Suprapubic skin (tissue), 4 donors: ENCODE results near the gene DCTN4. TPM values are rescaled to one million over a fixed set of nuclear protein-coding genes. Genes with fewer than 3 reads are reported as not detected.

Experiments used
- DNase-seq, 2 donors: peaks; one replicate each; pipeline ENCODE4 v3.0.0-alpha.2; 2019; ENCODE audit warnings: low spot score in 2 of 2
- H3K27ac ChIP-seq: fragments of 200-600 bp; sonication (generic); one replicate; pipeline ENCODE4 v1.5.1; 2019
- H3K27me3 ChIP-seq: fragments of 200-600 bp; sonication (generic); one replicate; pipeline ENCODE4 v1.5.1; 2019
- H3K36me3 ChIP-seq: fragments of 200-600 bp; sonication (generic); one replicate; pipeline ENCODE4 v1.5.1; 2019
- H3K4me1 ChIP-seq: fragments of 200-600 bp; sonication (generic); one replicate; pipeline ENCODE4 v1.5.1; 2019
- H3K4me3 ChIP-seq: fragments of 200-600 bp; sonication (generic); one replicate; pipeline ENCODE4 v1.5.1; 2019; ENCODE audit warnings: mild to moderate bottlenecking
- H3K9me3 ChIP-seq: fragments of 200-600 bp; sonication (generic); one replicate; pipeline ENCODE4 v1.5.1; 2019
- EP300 ChIP-seq: sonication (generic); formaldehyde crosslinking; IDR thresholded peaks from one replicate; pipeline ENCODE4 v1.6.1; 2017; ENCODE audit warnings: antibody characterized with exemption
- POLR2A ChIP-seq, 2 donors: fragments of 450-650 bp; IDR thresholded peaks; one replicate each; pipeline ENCODE4 v1.6.1; 2017; ENCODE audit warnings: antibody characterized with exemption in 2 of 2, mild to moderate bottlenecking in 2 of 2, moderate library complexity in 2 of 2
- POLR2AphosphoS5 ChIP-seq, 3 donors: sonication (generic); formaldehyde crosslinking; IDR thresholded peaks; one replicate each; pipeline ENCODE4 v1.6.1; 2017; ENCODE audit warnings: antibody characterized with exemption in 3 of 3
- WGBS: methylation state at CpG from one replicate; pipeline ENCODE4 v1.1.5; 2018; 5-methylcytosine and 5-hydroxymethylcytosine counted together
- total RNA-seq, 4 donors: library from RNA; depleted of rRNA; stranded (reverse); fragments of >200 nt; gene quantifications; one replicate each; pipeline ENCODE4 v1.1.0, GENCODE V29; 2016
- TF ChIP-seq, protein P1 (sequence below), 2 donors: fragments of 200-600 bp in 1 of 2; fragments of 450-650 bp in 1 of 2; sonication (generic) in 1 of 2; IDR thresholded peaks; one replicate each; pipeline ENCODE4 v1.5.1; 2016 to 2019; ENCODE audit warnings: antibody characterized with exemption in 2 of 2, mild to moderate bottlenecking in 1 of 2, moderate library complexity in 1 of 2

Gene DCTN4
- total RNA-seq, 4 donors from 2014 or later, result 64.8 to 91.6 (median 76.3) TPM

DNA sequence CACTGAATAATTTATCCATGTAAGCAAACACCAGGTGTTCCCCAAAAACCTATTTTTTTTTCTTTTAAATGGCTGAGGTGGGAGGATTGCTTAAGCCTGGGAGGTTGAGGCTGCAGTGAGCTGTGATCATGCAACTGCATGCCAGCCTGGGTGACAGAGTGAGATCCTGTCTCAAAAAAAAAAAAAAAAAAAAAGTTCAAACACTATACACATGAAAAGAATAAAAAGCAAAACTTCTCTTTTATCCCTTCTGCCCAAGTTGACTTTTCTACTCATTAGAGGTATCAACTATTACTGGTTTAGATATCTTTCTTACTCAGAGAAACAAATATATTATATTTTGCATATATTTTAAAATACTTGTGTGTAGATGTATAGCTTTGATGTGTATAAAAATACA, 17.8 kb downstream of the DCTN4 start:
- DNase-seq, result no peak
- H3K36me3 ChIP-seq, result peaks cover 12% of the 10 kb centered on the region
- no peak overlapping the region for H3K4me3 ChIP-seq
- no peaks in the 10 kb centered on the region for H3K4me1 ChIP-seq
- no peaks in the 10 kb centered on the region for H3K9me3 ChIP-seq
- no peaks in the 10 kb centered on the region for H3K27me3 ChIP-seq
- H3K27ac ChIP-seq, result no peak overlapping the region
- no peak for TF ChIP-seq EP300
- TF ChIP-seq, protein P1, sequence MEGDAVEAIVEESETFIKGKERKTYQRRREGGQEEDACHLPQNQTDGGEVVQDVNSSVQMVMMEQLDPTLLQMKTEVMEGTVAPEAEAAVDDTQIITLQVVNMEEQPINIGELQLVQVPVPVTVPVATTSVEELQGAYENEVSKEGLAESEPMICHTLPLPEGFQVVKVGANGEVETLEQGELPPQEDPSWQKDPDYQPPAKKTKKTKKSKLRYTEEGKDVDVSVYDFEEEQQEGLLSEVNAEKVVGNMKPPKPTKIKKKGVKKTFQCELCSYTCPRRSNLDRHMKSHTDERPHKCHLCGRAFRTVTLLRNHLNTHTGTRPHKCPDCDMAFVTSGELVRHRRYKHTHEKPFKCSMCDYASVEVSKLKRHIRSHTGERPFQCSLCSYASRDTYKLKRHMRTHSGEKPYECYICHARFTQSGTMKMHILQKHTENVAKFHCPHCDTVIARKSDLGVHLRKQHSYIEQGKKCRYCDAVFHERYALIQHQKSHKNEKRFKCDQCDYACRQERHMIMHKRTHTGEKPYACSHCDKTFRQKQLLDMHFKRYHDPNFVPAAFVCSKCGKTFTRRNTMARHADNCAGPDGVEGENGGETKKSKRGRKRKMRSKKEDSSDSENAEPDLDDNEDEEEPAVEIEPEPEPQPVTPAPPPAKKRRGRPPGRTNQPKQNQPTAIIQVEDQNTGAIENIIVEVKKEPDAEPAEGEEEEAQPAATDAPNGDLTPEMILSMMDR (IDR thresholded peaks at IDR 0.05), result no peak
- no peak for TF ChIP-seq POLR2AphosphoS5 (IDR thresholded peaks at IDR 0.05)
- TF ChIP-seq POLR2A (IDR thresholded peaks at IDR 0.05), result no peak

DNA sequence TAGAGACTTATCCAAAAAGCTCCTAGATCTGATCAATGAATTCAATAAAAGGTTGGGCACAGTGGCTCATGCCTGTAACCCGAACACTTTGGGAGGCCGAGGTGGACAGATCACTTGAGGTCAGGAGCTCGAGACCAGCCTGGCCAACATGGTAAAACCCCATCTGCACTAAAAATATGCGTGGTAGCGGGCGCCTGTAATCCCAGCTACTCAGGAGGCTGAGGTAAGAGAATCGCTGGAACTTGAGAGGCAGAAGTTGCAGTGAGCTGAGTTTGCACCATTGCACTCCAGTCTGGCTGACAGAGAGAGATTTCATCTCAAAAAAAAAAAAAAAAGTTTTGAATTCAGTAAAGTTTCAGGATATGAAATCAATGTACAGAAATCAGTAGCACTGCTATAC, 20.0 kb downstream of the DCTN4 start:
- Histone ChIP-seq H3K9me3 (no peaks in the 10 kb centered on the region), H3K4me1 (no peaks in the 10 kb centered on the region), H3K27ac (no peak overlapping the region), H3K36me3 (peaks cover 25% of the 10 kb centered on the region), H3K27me3 (no peaks in the 10 kb centered on the region), H3K4me3 (no peak overlapping the region)
- DNase-seq, result no peak
- TF ChIP-seq, protein P1 (IDR thresholded peaks at IDR 0.05), result no peak
- TF ChIP-seq EP300, result no peak
- no peak for TF ChIP-seq POLR2A (IDR thresholded peaks at IDR 0.05)
- TF ChIP-seq POLR2AphosphoS5 (IDR thresholded peaks at IDR 0.05), result no peak
- 92% methylated on average over 7 of the region's 7 CpGs for WGBS

DNA sequence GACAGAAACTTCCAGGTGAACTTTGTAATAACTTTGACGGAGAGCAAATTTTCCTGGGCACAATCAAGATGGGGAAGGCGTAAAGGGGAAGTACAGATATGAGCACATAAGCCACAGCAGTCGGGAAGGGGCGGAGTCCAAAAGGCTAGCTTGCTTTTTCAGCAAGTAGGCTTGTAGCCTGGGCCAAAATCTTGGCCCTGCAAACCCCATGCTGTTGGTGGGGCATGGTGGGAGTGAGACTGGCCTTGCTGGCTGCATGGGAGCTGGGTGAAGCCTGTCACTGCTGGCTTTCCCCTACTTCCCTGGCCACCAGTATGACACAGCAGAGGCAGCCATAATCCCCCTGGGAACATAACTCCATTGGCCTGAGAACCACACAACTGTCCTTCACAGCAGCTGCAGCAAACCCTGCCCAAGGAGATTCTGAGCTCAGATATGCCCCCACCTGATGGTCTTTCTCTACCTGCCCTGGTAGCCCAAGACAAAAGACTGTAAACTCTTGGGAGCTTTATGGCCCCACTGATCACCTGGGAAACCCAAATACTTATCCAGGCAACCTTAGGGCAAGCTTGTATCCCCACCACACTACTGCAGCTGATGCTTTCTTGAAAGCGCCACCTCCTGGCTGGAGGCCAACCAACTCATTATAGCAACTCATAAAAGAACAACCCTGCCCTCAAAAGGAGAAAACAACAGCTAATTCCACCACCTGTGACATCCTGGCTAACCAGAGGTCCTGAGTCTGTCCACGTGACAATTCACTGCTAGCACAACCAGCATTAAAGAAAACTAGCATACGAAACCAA, 24.0 kb downstream of the DCTN4 start:
- Histone ChIP-seq H3K9me3 (no peaks in the 10 kb centered on the region), H3K36me3 (peaks cover 48% of the 10 kb centered on the region), H3K4me3 (no peak overlapping the region), H3K4me1 (no peaks in the 10 kb centered on the region), H3K27me3 (no peaks in the 10 kb centered on the region), H3K27ac (peak overlapping the region; percentile 48)
- DNase-seq, result no peak
- TF ChIP-seq, protein P1 (IDR thresholded peaks at IDR 0.05), result no peak
- WGBS, result 94% methylated on average over 7 of the region's 7 CpGs

- Histone ChIP-seq H3K27me3 (no peaks in the 10 kb centered on the region), H3K36me3 (peaks cover 70% of the 10 kb centered on the region), H3K4me3 (no peak overlapping the region), H3K9me3 (no peaks in the 10 kb centered on the region), H3K4me1 (no peaks in the 10 kb centered on the region), H3K27ac (peak overlapping the region; percentile 17)
- DNase-seq, result no peak
- TF ChIP-seq, protein P1 (IDR thresholded peaks at IDR 0.05), result no peak
- TF ChIP-seq POLR2AphosphoS5 (IDR thresholded peaks at IDR 0.05), result no peak
- TF ChIP-seq EP300, result no peak
- TF ChIP-seq POLR2A (IDR thresholded peaks at IDR 0.05), result no peak
- WGBS, result 87% methylated on average over 6 of the region's 6 CpGs
Measured at GRCh38 chr5:150731669-150732242, 27.1 kb downstream of the DCTN4 start.

DNA sequence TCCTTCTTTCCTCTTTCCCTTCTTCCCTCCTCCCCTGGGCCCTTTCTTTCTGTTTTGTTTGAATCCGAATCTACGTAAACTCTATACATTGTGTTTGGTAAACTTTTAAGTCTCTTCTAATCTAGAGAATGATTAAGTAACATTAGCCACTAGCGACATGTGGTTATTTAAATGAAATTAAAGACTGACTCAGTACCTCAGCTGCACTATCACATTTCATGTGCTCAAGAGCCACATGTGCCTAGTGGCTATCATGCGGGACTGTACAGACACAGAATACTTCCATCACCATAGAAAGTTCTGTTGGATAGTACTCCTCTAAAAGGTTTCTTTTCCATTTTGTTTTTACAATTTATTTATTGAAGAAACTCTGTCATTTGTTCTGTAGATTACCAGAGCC, 29.0 kb downstream of the DCTN4 start:
- no peaks in the 10 kb centered on the region for H3K4me1 ChIP-seq
- H3K27me3 ChIP-seq, result no peaks in the 10 kb centered on the region
- TF ChIP-seq, protein P1 (IDR thresholded peaks at IDR 0.05), result no peak
- no peak for TF ChIP-seq EP300
- TF ChIP-seq POLR2AphosphoS5 (IDR thresholded peaks at IDR 0.05), result no peak
- H3K36me3 ChIP-seq, result peaks cover 84% of the 10 kb centered on the region
- no peak for DNase-seq
- no peaks in the 10 kb centered on the region for H3K9me3 ChIP-seq
- no peak overlapping the region for H3K4me3 ChIP-seq
- H3K27ac ChIP-seq, result no peak overlapping the region
- 95% methylated on average over 4 of the region's 4 CpGs for WGBS
